HG03025 (cell line): ENCODE measurements around the gene C2CD3.

Experiments used
- ATAC-seq: cut with Tn5 transposase; IDR thresholded peaks from one replicate; pipeline ENCODE4 v1.9.1; 2021; ENCODE audit warnings: mild to moderate bottlenecking, moderate library complexity; ENCODE audit not compliant: unreplicated experiment, low FRiP score

The C2CD3 gene

DNA sequence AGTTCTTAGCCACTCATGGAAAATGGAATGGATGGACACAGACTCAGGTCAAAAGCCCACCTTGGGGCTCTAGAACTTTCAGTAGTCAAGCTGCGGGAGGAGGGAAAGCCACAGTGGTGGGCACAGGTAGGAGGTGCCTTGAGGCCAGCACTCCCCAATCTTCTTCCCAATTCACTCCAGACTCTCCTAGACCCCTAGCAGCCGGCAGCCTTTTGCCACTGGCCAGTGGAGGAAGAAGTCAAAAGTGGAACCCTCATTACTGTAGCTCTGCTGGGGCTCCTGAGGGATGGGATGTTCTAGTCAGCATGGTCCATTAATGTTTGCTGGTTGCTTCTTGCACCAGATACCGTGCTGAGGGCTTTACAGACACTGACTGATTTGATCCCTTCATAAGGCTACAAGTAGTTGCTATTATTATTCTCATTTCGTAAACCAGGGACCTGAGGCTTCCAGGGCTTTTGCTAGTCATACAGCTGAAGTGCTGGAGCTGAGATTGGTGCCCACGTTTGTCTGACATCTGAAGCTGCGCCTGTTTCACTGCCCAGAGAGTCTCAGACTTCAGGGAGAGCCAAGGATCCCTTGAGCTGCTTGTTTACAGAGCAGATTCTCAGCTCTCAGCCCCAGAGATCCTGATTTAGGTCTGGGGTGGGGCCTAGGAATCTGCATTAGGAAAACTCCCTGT lies 163.0 kb downstream of the C2CD3 start:
- no peak for ATAC-seq

- no peak for ATAC-seq
Observed at GRCh38 chr11:74006743-74007304, 164.0 kb downstream of the C2CD3 start.

- no peak for ATAC-seq
Observed at GRCh38 chr11:74005721-74006517, 164.9 kb downstream of the C2CD3 start.

GRCh38 chr11:74004759-74005615 lies 165.8 kb downstream of the C2CD3 start:
- ATAC-seq = no peak

- no peak for ATAC-seq
Observed at GRCh38 chr11:74004046-74004695, 166.6 kb downstream of the C2CD3 start.

GRCh38 chr11:74002832-74003231 lies 168.0 kb downstream of the C2CD3 start:
- ATAC-seq = no peak

DNA sequence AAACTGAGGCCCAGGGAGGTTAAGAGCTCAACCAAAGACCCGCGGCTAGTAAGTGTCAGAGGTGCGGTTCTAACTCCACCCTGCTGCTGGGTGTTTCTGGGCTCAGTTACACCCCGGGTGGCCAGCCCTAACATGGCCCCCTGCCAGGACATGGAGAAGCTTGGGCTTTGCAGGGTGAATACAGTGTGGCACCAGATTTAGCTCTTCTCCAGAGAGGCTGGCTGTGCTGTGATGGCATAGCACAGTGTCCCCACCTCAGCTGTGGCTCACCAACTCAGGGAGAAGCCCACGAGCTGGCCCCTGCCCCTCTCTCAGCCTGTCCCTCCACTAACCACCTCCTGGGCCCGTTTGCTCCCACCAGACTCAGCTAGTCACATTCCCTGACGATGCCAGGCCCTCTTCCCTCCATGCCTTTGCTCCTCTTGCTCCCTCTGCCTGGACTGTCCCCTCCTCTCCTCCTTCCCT lies 168.9 kb downstream of the C2CD3 start:
- ATAC-seq = no peak

DNA sequence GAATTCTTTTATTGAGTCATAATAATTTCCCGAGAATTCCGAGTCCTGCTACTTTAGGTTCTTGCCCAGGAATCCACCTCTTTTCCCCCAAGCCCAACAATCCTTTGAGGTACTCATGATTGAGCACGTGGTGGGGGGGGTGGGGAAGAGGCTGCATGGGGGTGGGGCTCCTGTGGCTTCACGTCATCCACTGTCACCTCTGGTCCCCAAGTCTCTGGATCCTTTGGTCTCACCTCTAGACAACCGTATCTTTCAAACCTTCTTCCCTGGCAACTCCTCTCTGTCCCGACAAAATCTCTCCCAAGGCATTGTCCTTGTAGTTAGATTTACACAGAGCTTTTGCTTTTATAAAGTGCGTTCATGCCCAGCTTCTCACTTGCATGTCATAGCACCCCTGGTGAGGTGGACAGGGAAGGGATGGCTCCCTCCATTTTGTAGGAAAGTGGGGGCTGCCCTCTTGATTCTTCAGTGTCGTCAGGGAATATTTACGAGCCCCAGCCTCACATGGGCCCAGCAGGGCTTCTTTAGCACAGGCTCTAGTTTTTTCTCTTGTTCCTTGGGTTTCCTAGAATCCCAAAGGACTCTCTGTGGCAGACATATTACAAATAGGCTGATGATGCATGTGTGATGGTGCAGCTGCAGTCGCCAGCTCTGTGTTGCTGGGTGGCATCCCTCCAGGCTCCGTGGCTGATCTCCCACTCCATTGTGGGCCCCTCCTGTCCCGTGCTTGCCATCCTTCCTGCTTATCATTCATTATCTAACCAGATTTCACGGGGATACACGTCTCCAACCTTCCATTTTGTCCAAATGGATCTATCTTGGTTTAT lies 170.3 kb downstream of the C2CD3 start:
- ATAC-seq = no peak

DNA sequence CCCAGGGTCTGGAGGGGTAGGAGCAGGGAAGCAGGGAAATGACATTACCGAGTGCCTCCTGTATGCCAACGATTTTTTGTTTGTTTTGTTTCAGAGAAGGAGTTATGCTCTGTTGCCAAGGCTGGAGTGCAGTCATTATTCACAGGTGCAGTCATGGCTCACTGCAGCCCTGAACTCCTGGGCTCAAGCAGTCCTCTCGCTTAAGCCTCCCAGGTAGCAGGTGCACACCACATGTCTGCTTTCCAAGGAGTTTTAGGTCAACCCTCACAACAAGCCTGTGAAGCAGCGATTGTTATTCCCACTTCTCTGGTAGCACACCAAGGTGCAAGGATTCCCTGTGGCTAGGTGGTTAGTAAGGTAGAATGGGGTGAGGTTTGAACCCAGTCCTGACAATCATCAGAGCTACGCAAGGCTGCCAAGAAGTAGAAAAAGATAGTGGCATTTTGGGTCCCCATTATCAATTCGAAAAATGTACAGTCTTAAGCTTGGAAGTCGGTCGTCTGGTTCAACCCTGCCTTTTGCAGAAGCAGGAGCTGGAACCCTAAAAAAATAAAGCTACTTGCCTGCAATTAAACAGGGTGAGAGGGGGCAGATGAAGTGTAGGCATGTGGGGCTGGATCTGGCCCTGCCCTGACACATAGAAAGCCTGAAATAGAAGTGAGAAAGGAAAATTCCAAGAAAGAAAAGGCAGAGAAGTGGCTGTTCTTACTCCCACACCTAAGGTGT lies 171.1 kb downstream of the C2CD3 start:
- ATAC-seq = no peak

DNA sequence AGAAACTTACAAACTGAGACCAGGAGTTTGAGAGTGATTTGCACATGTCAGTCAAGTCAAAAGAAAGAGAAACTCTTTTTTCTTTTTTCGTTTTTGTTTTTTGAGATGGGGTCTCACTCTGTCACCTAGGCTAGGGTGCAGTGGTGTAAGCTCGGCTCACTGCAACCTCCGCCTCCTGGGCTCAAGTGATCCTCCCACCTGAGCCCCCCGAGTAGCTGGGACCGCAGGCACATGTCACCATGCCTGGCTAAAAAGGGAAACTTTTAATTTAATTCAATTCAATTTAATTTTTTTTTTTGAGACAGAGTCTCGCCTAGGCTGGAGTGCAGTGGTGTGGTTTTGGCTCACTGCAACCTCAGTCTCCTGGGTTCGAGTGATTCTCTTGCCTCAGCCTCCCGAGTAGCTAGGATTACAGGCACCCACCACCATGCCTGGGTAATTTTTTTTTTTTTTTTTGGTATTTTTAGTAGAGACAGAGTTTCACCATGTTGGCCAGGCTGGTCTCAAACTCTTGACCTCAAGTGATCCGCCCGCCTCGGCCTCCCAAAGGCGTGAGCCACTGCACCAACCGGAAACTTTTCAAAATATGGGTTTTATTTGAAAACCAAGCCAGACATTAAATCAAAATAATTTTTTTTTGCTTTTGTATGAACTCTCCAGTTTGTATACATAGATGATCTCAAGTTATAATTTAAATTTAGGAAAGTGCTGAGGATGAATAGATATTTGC lies 171.8 kb downstream of the C2CD3 start:
- no peak for ATAC-seq

DNA sequence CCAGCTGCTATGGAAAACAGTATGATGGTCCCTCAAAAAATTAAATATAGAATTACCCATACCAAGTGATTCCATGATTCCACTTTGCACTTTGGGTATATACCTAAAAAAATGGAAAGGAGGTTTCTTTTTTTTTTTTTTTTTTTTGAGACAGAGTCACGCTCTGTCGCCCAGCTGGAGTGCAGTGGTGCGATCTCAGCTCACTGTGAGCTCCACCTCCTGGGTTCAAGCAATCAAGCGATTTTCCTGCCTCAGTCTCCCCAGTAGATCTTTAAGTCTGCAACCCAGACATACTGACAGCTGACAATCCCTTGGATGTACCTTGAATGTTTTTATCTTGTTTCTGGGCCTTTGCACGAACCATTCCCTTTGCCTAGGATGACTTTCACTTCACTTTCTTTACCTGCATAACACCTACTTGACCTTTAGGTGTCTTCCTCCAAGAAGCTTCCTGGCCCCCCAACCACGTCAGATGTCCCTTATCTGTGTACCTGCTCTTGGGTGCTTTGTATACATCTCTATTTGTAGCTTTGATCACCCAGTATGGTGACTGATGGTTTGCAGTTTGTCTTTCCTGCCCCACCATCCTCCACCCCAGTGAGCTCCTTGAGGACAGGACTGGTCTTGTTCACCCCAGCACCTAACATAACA lies 173.6 kb downstream of the C2CD3 start:
- ATAC-seq = no peak

DNA sequence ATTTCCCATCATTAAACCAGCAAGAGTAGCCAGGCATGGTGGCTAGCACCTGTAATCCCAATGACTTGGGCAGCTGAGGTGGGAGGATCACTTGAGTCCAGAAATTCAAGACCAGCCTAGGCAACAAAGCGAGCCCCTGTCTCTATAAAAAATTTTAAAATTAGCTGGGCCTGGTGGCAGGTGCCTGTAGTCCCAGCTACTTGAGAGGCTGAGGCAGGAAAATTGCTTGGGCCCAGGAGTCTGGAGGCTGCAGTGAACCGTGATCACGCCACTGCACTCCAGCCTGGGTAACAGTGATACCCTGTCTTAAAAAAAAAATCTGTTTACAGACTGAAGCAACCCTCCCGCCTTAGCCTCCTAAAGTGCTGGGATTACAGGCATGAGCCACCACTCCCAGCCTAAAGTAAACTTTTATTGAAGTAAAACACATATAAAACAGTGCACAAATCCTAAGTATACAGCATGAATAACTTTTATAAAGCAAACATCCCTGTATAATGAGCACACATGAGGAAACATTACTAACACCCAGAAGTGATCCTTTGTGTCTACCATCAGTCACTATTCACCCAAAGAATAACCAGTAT lies 174.5 kb downstream of the C2CD3 start:
- ATAC-seq = no peak

GRCh38 chr11:73995731-73996130 lies 175.1 kb downstream of the C2CD3 start:
- no peak for ATAC-seq

GRCh38 chr11:73995247-73995646 lies 175.6 kb downstream of the C2CD3 start:
- ATAC-seq = no peak

- ATAC-seq = no peak
Observed at GRCh38 chr11:73991471-73992006, 179.3 kb downstream of the C2CD3 start.

GRCh38 chr11:73990730-73991129 lies 180.1 kb downstream of the C2CD3 start:
- no peak for ATAC-seq

- no peak for ATAC-seq
Observed at GRCh38 chr11:73989156-73989555, 181.6 kb downstream of the C2CD3 start.
